Measurements from ENCODE around the gene SCAMP4.

Gene SCAMP4

GRCh38 chr19:1905110-1905862 lies at the start of gene SCAMP4, which contains the start of gene ADAT3:
Gene SCAMP4 (plus strand): TSS chr19:1905399. CDS start chr19:1915020, 9,621 bp downstream.
Gene ADAT3 (plus strand): TSS chr19:1905399. CDS start chr19:1912048, 6,649 bp downstream.
- peak; percentile 96 to 99 (median 98) for DNase-seq (ENCODE audit: low read depth in 2 of 3, low spot score in 1 of 3)

- no peak for DNase-seq (ENCODE audit: low read depth in 2 of 3, low spot score in 1 of 3)
Observed at GRCh38 chr19:1855828-1856255, 49.4 kb upstream of the SCAMP4 start.

GRCh38 chr19:1856345-1856697 lies 48.9 kb upstream of the SCAMP4 start:
- no peak for DNase-seq (ENCODE audit: low read depth in 2 of 3, low spot score in 1 of 3)

GRCh38 chr19:1856698-1857603 lies 48.2 kb upstream of the SCAMP4 start:
- DNase-seq (ENCODE audit: low read depth in 2 of 3, low spot score in 1 of 3): no peak

DNA sequence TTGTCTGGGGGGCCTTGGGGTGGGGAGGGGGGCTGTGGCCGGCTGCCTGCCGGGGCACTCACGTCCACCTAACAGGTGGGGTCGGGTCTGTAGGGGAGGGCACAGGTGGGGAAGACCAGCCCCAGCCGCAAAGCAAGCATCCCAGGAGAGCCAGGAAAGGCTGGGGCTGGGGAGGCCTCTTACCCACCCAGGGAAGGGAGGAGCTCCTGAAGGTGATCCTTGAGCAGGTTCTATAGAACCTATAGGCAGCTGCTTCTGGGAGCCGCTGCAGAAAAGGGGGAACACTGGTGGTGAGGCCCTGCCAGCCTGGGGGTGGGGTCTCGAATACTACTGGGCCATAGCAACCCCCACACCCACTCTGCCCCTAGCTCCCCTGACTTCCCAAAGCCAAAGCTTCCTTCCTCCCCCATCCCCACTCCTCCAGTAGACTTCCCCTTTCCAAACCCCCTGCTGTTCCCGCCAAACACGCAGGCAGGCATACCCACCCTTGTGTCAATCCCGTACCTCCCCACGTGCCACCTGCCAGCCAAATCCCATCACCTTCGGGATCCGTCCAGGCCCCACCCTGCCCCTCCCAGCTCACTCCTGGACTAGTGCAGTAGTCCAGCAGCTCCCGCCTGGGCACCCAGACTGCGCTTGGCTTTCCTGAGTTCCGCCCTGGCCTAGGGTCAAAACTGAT lies 47.4 kb upstream of the SCAMP4 start:
- no peak for DNase-seq (ENCODE audit: low read depth in 2 of 3, low spot score in 1 of 3)

DNA sequence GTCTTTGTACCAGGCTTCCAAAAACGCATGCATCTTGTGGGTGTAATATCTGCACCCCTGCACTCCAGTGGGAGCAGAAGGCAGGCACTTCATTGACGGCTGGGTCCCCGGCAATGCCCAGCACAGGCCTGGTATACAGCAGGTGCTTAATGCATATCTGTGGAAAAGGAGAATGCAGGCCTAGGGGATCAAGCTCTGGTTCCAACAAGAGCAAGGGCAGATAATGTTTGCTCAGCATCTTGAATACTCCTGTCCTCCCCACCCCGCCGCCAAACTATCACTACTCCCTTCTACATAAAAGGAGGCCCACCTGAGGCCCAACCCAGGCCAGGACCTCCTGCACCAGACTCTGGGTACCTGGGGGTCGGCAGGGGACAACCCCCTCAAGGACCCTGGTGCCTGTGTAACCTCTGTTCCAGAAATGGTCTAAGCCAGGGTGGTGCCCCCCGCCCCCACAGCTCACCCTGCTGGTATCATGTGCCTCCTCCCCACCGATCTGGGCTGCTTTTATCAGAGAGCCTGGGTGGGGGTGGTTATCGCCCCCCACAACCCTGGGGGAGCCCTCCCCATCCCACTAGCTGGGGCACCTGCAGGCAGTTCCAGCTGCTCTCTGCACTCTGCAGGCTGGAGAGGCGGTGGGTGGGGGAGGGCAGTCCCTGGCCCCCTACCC lies 46.7 kb upstream of the SCAMP4 start:
- DNase-seq (ENCODE audit: low read depth in 2 of 3, low spot score in 1 of 3): no peak

- DNase-seq (ENCODE audit: low read depth in 2 of 3, low spot score in 1 of 3): no peak
Observed at GRCh38 chr19:1859331-1859781, 45.8 kb upstream of the SCAMP4 start.

GRCh38 chr19:1860042-1860775 lies 45.0 kb upstream of the SCAMP4 start:
- no peak for DNase-seq (ENCODE audit: low read depth in 2 of 3, low spot score in 1 of 3)

DNA sequence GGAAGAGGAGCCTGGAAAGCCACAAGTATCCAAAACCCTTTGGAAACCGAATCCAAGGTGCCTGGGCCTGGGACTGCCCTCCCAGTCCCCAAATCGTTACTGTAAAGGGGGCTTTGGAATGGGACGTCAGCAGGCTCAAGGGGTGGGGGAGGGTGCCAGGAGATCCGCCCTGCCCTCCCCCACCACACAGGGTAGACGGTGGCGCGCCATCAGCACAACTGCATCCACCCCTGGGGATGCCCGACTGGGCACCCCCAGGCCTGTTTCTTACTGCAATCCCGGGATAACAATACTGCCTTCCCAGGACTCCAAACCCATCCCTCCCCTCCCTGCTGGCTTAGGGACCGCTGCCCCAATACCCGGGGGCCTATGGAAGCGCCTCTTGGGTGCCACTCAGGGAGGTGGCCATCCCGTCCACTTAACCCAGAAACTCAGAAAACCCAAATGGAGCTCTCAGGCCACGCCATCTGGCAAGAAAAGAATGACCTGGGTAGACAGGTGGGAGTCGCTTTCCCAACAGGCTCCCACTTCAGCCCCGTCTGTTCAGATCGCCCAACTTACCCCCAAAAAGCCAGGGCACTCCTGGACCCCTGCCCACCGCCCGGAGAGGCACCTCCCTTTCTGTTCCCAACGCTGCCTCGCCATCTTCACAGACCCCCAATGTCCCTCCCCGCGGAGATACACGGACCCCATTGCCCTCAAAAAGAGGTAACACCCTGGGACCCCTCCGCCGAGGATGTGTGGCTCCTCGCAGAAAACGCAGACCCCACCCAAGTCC lies 44.2 kb upstream of the SCAMP4 start:
- no peak for DNase-seq (ENCODE audit: low read depth in 2 of 3, low spot score in 1 of 3)

GRCh38 chr19:1861599-1862031 lies 43.6 kb upstream of the SCAMP4 start:
- no peak for DNase-seq (ENCODE audit: low read depth in 2 of 3, low spot score in 1 of 3)

GRCh38 chr19:1862068-1862423 lies 43.2 kb upstream of the SCAMP4 start:
- no peak for DNase-seq (ENCODE audit: low read depth in 2 of 3, low spot score in 1 of 3)

- DNase-seq (ENCODE audit: low read depth in 2 of 3, low spot score in 1 of 3): no peak
Observed at GRCh38 chr19:1862424-1863327, 42.5 kb upstream of the SCAMP4 start.

DNA sequence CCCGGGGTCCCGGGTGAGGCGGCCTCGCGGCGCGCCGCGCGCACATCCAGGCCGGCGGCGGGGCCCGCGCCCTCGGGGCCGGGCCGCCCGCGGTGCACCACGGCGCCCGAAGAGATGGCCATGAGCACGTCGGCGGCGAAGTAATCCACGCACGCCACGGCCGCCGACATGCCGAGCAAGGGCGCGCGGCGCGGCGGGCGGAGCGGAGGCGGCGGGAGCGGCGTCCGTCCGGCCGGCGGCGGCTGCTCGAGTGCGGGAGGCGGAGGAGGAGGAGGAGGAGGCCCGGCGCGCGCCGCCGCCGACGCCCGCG lies 41.9 kb upstream of the SCAMP4 start, which contains the start of gene KLF16:
Gene KLF16 (minus strand): TSS at position 252 of the 310 bp plus-strand sequence. CDS start 82 bp downstream, at position 170.
- no peak for DNase-seq (ENCODE audit: low read depth in 2 of 3, low spot score in 1 of 3)

DNA sequence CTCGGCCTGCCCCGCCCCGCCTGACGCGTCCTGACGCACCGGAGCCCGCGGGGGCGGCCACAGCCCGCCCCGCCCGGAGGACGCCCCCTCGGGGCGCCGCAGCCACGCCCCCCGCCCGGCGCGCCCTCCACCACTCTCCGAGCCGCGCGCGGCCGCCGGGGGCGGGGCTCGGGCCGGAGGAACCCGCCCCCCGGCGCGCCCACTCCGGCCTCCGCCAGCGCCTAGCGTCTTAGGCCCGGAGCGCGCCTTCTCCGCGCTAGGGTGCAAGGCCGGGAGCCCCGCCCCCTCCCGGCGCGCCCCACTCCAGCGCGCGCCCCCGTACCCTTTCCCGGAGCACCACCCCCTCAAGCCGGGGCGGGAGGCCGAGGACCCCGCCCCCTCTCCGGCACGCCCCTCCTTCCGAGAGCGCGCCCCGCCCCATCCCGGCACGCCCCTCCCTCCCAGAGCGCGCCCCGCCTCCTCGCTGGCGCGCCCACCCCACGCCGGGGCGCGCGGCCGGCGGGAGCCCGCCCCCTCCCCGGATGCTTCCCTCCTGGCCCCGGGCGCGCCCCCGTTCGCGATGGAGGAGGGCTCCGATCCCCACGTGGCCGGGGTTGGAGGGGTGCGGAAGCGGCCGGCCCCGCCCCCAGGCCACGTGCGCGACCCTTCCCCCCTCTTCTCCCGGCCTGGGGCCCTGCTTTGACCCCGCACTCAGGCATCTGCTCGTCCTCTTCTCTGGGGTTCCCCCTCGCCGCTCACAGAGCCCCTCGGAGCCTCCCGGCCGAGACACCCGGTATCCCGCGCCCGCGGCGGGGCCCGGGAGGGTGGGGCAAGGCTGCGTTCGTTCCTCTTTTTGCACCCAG lies 41.3 kb upstream of the SCAMP4 start:
- DNase-seq (ENCODE audit: low read depth in 2 of 3, low spot score in 1 of 3): peak; percentile 87 to 94 (median 88)

DNA sequence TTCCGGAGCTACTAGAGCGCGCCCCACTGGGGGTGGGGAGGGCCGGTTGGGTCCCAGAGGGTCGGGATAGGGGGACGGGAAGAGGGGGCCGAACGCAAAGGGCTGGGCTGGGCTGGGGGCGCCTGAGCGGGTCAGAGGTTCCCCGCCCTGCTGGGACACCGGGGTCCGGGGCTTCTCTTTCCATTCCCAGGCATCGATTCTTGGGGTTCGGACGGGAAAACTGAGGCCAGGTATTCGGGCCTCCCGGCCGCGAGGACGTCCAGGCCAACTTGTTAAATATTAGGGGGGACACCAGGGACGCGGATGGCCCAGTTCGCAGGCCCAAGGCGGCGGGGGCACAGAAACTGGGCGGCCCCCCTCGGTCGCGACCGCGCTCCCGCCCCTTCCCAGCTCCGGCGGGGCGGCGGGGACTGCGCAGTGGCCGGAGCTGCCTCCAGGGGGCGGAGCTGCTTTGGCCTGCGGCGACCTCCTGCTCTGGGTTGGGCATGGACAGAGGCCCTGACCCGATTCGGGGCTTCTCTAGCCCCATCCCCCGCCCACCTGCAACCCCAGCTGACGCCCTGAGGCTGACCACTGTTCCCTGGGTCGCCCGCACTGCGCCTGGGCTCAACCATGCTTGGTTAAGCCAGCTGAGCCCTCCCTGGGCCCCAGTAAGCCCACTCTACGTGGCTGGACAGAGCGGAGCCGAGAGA lies 40.6 kb upstream of the SCAMP4 start:
- no peak for DNase-seq (ENCODE audit: low read depth in 2 of 3, low spot score in 1 of 3)

- DNase-seq (ENCODE audit: low read depth in 2 of 3, low spot score in 1 of 3): no peak
Observed at GRCh38 chr19:1865172-1866010, 39.8 kb upstream of the SCAMP4 start.
